Aorta (tissue), 5 donors: Measurements from ENCODE around the gene ATP6V0D1. TPM values are rescaled to one million over a fixed set of nuclear protein-coding genes. Genes with fewer than 3 reads are reported as not detected.

ENCODE experiments used
- ATAC-seq: fragments of 200-7000 bp; cut with Tn5 transposase; one replicate; pipeline ENCODE4 v1.9.1; 2022; ENCODE audit warnings: moderate library complexity; ENCODE audit not compliant: low FRiP score
- DNase-seq, 2 donors: peaks; one replicate each; pipeline ENCODE4 v3.0.0-alpha.2; 2020
- H3K27ac ChIP-seq, 2 donors: one replicate each; pipeline ENCODE4 v1.5.1; 2013; ENCODE audit warnings: low read length in 2 of 2, mild to moderate bottlenecking in 2 of 2, moderate library complexity in 2 of 2, control low read depth in 1 of 2, inconsistent platforms in 1 of 2, low read depth in 1 of 2
- H3K27me3 ChIP-seq, 2 donors: one replicate each; pipeline ENCODE4 v1.6.1; 2013; ENCODE audit warnings: control low read depth in 1 of 2, low read length in 1 of 2, mild to moderate bottlenecking in 1 of 2, moderate library complexity in 1 of 2; ENCODE audit not compliant: insufficient read depth in 2 of 2, control insufficient read depth in 1 of 2
- H3K36me3 ChIP-seq, 2 donors: one replicate each; pipeline ENCODE4 v1.6.1; 2013; ENCODE audit warnings: control low read depth in 1 of 2, low read length in 1 of 2, mild to moderate bottlenecking in 1 of 2; ENCODE audit not compliant: insufficient read depth in 2 of 2, control insufficient read depth in 1 of 2
- H3K4me1 ChIP-seq, 2 donors: one replicate each; pipeline ENCODE4 v1.6.1; 2013; ENCODE audit warnings: low read length in 2 of 2, control low read depth in 1 of 2, mild to moderate bottlenecking in 1 of 2, moderate library complexity in 1 of 2; ENCODE audit not compliant: insufficient read depth in 2 of 2, control insufficient read depth in 1 of 2
- H3K4me3 ChIP-seq, 2 donors: one replicate each; pipeline ENCODE4 v1.5.1; 2013; ENCODE audit warnings: low read length in 2 of 2, control low read depth in 1 of 2, mild to moderate bottlenecking in 1 of 2
- H3K9me3 ChIP-seq: one replicate; pipeline ENCODE4 v1.6.1; 2013; ENCODE audit warnings: mild to moderate bottlenecking, low read length; ENCODE audit not compliant: control insufficient read depth
- WGBS, 2 donors: extraction: QIAGEN DNeasy Blood & Tissue Kit; methylation state at CpG; one replicate each; pipeline ENCODE4 v1.1.7; 2013; 5-methylcytosine and 5-hydroxymethylcytosine counted together
- intact Hi-C, 2 donors: fragments of 100-400 bp; cut with DNase I; formaldehyde crosslinking; loops; one replicate each; pipeline versions ENCODE4 v1.14.2 to v1.15.0; 2022
- polyA plus RNA-seq, 2 donors: library from polyadenylated mRNA; stranded (reverse); fragments of 200-250 nt; gene quantifications; one replicate each; pipeline ENCODE4 v1.2.3, GENCODE V29; 2013
- total RNA-seq, 2 donors: library from RNA; stranded (reverse); fragmentation: NEBNext Ultra II Directional; extraction: Animal tissue kit (Norgen Biotek cat#: 25700); gene quantifications; one replicate each; pipeline ENCODE4 v1.2.1, GENCODE V29; 2021
- donor health status: healthy with polysubstance abuse.
- donor health status: Bipolar disorder and iron deficiency.
- donor health status: DM: no; HTN: no; CAD: no.
- donor health status: DM: no; HTN: no; CAD: no.
- donor health status: DM: yes; HTN: yes; CAD: no.

ATP6V0D1 gene
- total and polyA plus RNA-seq, 4 donors = 52.0 to 88.0 (median 60.3) TPM

- Histone ChIP-seq H3K4me1 (no peaks in the 10 kb centered on the region), H3K27me3 (no peaks in the 10 kb centered on the region), H3K36me3 (no peaks in the 10 kb centered on the region), H3K27ac (no peak overlapping the region), H3K9me3 (no peaks in the 10 kb centered on the region), H3K4me3 (no peak overlapping the region)
- DNase-seq (no peak), ATAC-seq (no peak)
- intact Hi-C loops = no loop called here
- 32 to 35% methylated on average over 5 of the region's 5 CpGs for WGBS, 2 donors
Measured at GRCh38 chr16:67424261-67424615, 56.7 kb downstream of the ATP6V0D1 start.

GRCh38 chr16:67423611-67424260 lies 57.2 kb downstream of the ATP6V0D1 start:
- ATAC-seq = no peak
- Histone ChIP-seq H3K4me1 (no peaks in the 10 kb centered on the region), H3K4me3 (no peak overlapping the region), H3K36me3 (no peaks in the 10 kb centered on the region), H3K27me3 (no peaks in the 10 kb centered on the region), H3K9me3 (no peaks in the 10 kb centered on the region), H3K27ac (no peak overlapping the region)
- WGBS, 2 donors = 19 to 24% methylated on average over 9 of the region's 9 CpGs
- DNase-seq = no peak
- intact Hi-C loops = no loop called here

GRCh38 chr16:67423015-67423414 lies 57.9 kb downstream of the ATP6V0D1 start:
- DNase-seq (no peak), ATAC-seq (no peak)
- H3K4me1 ChIP-seq = no peaks in the 10 kb centered on the region
- H3K9me3 ChIP-seq = no peaks in the 10 kb centered on the region
- 85 to 90% methylated on average over 5 of the region's 5 CpGs for WGBS, 2 donors
- H3K27ac ChIP-seq = no peak overlapping the region
- H3K27me3 ChIP-seq = no peaks in the 10 kb centered on the region
- no peaks in the 10 kb centered on the region for H3K36me3 ChIP-seq
- intact Hi-C loops = no loop called here
- H3K4me3 ChIP-seq = no peak overlapping the region

- 86% methylated on average over 4 of the region's 4 CpGs for WGBS, 2 donors
- H3K4me3 ChIP-seq = no peak overlapping the region
- H3K27me3 ChIP-seq = no peaks in the 10 kb centered on the region
- H3K4me1 ChIP-seq = no peaks in the 10 kb centered on the region
- no peak overlapping the region for H3K27ac ChIP-seq
- DNase-seq (no peak), ATAC-seq (no peak)
- intact Hi-C loops = no loop called here
- H3K9me3 ChIP-seq = no peaks in the 10 kb centered on the region
- H3K36me3 ChIP-seq = no peaks in the 10 kb centered on the region
Measured at GRCh38 chr16:67421030-67421429, 59.9 kb downstream of the ATP6V0D1 start.

GRCh38 chr16:67419931-67420330 lies 61.0 kb downstream of the ATP6V0D1 start:
- Histone ChIP-seq H3K9me3 (no peaks in the 10 kb centered on the region), H3K27ac (no peak overlapping the region), H3K27me3 (no peaks in the 10 kb centered on the region), H3K4me1 (no peaks in the 10 kb centered on the region), H3K4me3 (no peak overlapping the region), H3K36me3 (no peaks in the 10 kb centered on the region)
- WGBS, 2 donors = 82 to 95% methylated on average over 3 of the region's 3 CpGs
- DNase-seq (no peak), ATAC-seq (no peak)
- intact Hi-C loops = no loop called here

- Histone ChIP-seq H3K4me1 (no peaks in the 10 kb centered on the region), H3K27ac (no peak overlapping the region), H3K9me3 (no peaks in the 10 kb centered on the region), H3K36me3 (no peaks in the 10 kb centered on the region), H3K27me3 (no peaks in the 10 kb centered on the region), H3K4me3 (no peak overlapping the region)
- DNase-seq (no peak), ATAC-seq (no peak)
- intact Hi-C loops = no loop called here
- WGBS, 2 donors = 96% methylated on average over 3 of the region's 3 CpGs
Measured at GRCh38 chr16:67419502-67419901, 61.5 kb downstream of the ATP6V0D1 start.

- H3K36me3 ChIP-seq = no peaks in the 10 kb centered on the region
- no peaks in the 10 kb centered on the region for H3K9me3 ChIP-seq
- ATAC-seq (no peak), DNase-seq (no peak)
- no peak overlapping the region for H3K4me3 ChIP-seq
- H3K4me1 ChIP-seq = no peaks in the 10 kb centered on the region
- 89 to 94% methylated on average over 2 of the region's 2 CpGs for WGBS, 2 donors
- H3K27ac ChIP-seq = no peak overlapping the region
- no peaks in the 10 kb centered on the region for H3K27me3 ChIP-seq
- intact Hi-C loops = no loop called here
Measured at GRCh38 chr16:67417333-67418061, 63.5 kb downstream of the ATP6V0D1 start.

- no peaks in the 10 kb centered on the region for H3K9me3 ChIP-seq
- intact Hi-C loops = no loop called here
- ATAC-seq (peak; percentile 97), DNase-seq (peak; percentile 82 to 93)
- H3K4me1 ChIP-seq = no peaks in the 10 kb centered on the region
- peak within 1 kb of the TSS; percentile 29 to 70 for H3K4me3 ChIP-seq
- peak within 1 kb of the TSS in 1 of 2 donors; percentile 3 for H3K27ac ChIP-seq
- no peaks in the 10 kb centered on the region for H3K27me3 ChIP-seq
- 0 to 1% methylated on average over 61 to 73 of the region's 73 CpGs for WGBS, 2 donors
- H3K36me3 ChIP-seq = no peaks in the 10 kb centered on the region
Measured at GRCh38 chr16:67415872-67416793, 64.8 kb downstream of the ATP6V0D1 start, which contains the start of gene ZDHHC1. TSS of gene ZDHHC1 (minus strand) at chr16:67416477. CDS start at chr16:67407775, 8,702 bp downstream.
